ENCODE measurements around the gene ESRRA. TPM values are rescaled to one million over a fixed set of nuclear protein-coding genes. Genes with fewer than 3 reads are reported as not detected.

ESRRA gene
- polyA plus RNA-seq, 1 donor from 2014 or later: 29.0 TPM

DNA sequence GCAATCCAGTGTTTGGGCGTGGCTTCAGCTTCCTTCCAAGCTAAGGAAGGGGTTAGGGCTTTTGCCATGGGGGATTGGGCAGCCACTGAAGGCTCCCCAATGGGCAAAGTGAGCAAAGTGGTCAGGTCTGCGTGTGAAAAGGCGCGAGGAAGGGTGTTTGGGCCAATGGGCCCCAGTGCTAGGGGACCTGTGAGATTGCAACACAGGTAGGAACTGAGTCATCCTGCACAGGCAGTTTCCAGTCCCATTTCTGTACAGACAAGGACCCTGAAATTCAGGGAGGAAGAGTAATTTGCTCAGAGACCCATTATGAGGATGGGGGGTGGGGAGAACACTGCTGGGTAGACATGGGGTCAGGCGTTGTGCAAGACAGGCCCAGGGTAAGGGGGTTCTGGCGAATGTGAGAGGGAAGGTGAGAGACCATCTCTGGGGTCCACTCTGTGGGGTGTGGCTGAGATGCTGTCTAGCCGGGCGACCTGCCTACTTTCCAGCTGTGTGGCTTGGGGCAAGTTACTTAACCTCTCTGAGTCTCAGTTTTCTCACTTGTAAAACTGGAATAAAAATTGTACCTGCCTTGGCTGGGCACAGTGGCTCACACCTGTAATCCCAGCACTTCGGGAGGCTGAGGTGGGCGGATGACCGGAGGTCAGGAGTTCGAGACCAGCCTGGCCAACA lies 42.0 kb downstream of the ESRRA start:
- Histone ChIP-seq H3K9me2 (ENCODE audit: insufficient read depth, low read length) (no peaks in the 10 kb centered on the region), H3K27me3 (ENCODE audit: insufficient read depth, low read depth, low read length) (no peaks in the 10 kb centered on the region), H3K9me3 (ENCODE audit: low read length) (no peaks in the 10 kb centered on the region), H3K36me3 (ENCODE audit: insufficient read depth, low read length) (no peaks in the 10 kb centered on the region), H3K9ac (ENCODE audit: low read length) (no peak overlapping the region), H3F3A (ENCODE audit: insufficient read depth, low read length, poor library complexity, severe bottlenecking) (no peaks in the 10 kb centered on the region), H3K4me3 (ENCODE audit: low read length) (no peak overlapping the region), H3K4me2 (ENCODE audit: low read length) (no peak overlapping the region), H4K20me1 (ENCODE audit: insufficient read depth) (no peaks in the 10 kb centered on the region), H2AFZ (ENCODE audit: low read depth, low read length) (no peak overlapping the region), H3K27ac (ENCODE audit: low read length) (no peak overlapping the region), H3K79me2 (replicated peaks; ENCODE audit: insufficient read depth, low read length) (no peaks in the 10 kb centered on the region)
- TF ChIP-seq EZH2 (IDR thresholded peaks at IDR 0.05; ENCODE audit: borderline replicate concordance, insufficient read depth, low read length, poor library complexity, severe bottlenecking) (no peak), CTCF (IDR thresholded peaks at IDR 0.05; ENCODE audit: poor library complexity, severe bottlenecking) (no peak), MXI1 (conservative IDR thresholded peaks at IDR 0.05; ENCODE audit: poor library complexity, severe bottlenecking) (no peak), SMC3 (conservative IDR thresholded peaks at IDR 0.05; ENCODE audit: poor library complexity) (no peak), TAF1 (IDR thresholded peaks at IDR 0.05; ENCODE audit: low read depth) (no peak), REST (IDR thresholded peaks at IDR 0.05; ENCODE audit: borderline replicate concordance) (no peak), RAD21 (conservative IDR thresholded peaks at IDR 0.05) (no peak), POLR2AphosphoS5 (IDR thresholded peaks at IDR 0.05) (no peak), EP300 (conservative IDR thresholded peaks at IDR 0.05; ENCODE audit: poor library complexity, severe bottlenecking) (no peak)

GRCh38 chr11:64348383-64349024 lies 43.2 kb downstream of the ESRRA start:
- Histone ChIP-seq H3K9ac (ENCODE audit: low read length) (no peak overlapping the region), H2AFZ (ENCODE audit: low read depth, low read length) (no peak overlapping the region)

More at GRCh38 chr11:64348383-64349024, 43.2 kb downstream of the ESRRA start:
- H3K4me3 ChIP-seq (ENCODE audit: low read length): no peak overlapping the region
- H3K9me3 ChIP-seq (ENCODE audit: low read length): no peaks in the 10 kb centered on the region
- TF ChIP-seq POLR2AphosphoS5 (IDR thresholded peaks at IDR 0.05): no peak
- no peak for TF ChIP-seq TAF1 (IDR thresholded peaks at IDR 0.05; ENCODE audit: low read depth)
- no peak for TF ChIP-seq MXI1 (conservative IDR thresholded peaks at IDR 0.05; ENCODE audit: poor library complexity, severe bottlenecking)
- TF ChIP-seq RAD21 (conservative IDR thresholded peaks at IDR 0.05): no peak
- H4K20me1 ChIP-seq (ENCODE audit: insufficient read depth): no peaks in the 10 kb centered on the region
- no peak overlapping the region for H3K27ac ChIP-seq (ENCODE audit: low read length)
- no peaks in the 10 kb centered on the region for H3K79me2 ChIP-seq (replicated peaks; ENCODE audit: insufficient read depth, low read length)
- no peaks in the 10 kb centered on the region for H3F3A ChIP-seq (ENCODE audit: insufficient read depth, low read length, poor library complexity, severe bottlenecking)
- no peak overlapping the region for H3K4me2 ChIP-seq (ENCODE audit: low read length)
- H3K36me3 ChIP-seq (ENCODE audit: insufficient read depth, low read length): no peaks in the 10 kb centered on the region
- H3K27me3 ChIP-seq (ENCODE audit: insufficient read depth, low read depth, low read length): no peaks in the 10 kb centered on the region
- H3K9me2 ChIP-seq (ENCODE audit: insufficient read depth, low read length): no peaks in the 10 kb centered on the region
